ENCODE measurements around the gene ZNF892.
A peak's percentile ranks its signal among the peaks of the same experiment; 100 is the strongest.
"Not testable (repeated sequence)": the region's sequence is repeated elsewhere in the genome, so short reads cannot be mapped to it uniquely, and the experiment has no call there.

The ZNF892 gene

GRCh38 chr2:95225658-95226057, 18.3 kb downstream of the ZNF892 start:
- no peak for DNase-seq (ENCODE audit: low read depth in 2 of 3, low spot score in 1 of 3)

GRCh38 chr2:95231723-95232122, 24.4 kb downstream of the ZNF892 start:
- DNase-seq (ENCODE audit: low read depth in 2 of 3, low spot score in 1 of 3) = peak in 2 of 3 donors; percentile 10 to 34

DNA sequence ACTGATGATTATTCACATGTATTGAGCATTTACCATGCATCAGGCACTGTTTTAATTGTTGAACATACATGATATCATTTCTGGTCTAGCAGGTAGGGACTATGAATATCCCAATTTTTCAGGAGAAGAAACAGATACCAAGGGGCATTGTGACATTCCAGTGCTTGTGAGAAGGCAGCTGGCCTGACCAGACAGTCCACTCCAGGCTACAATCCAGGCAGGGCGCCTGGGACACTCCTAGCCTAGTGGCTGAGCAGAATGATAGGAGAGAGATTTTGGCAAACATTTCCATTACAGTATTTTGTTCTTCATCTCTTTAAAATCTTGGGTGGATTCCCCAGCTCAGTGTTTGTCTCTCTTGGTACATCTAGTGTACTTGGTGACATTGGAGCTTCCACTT, 24.9 kb downstream of the ZNF892 start:
- no peak for DNase-seq (ENCODE audit: low read depth in 2 of 3, low spot score in 1 of 3)

DNA sequence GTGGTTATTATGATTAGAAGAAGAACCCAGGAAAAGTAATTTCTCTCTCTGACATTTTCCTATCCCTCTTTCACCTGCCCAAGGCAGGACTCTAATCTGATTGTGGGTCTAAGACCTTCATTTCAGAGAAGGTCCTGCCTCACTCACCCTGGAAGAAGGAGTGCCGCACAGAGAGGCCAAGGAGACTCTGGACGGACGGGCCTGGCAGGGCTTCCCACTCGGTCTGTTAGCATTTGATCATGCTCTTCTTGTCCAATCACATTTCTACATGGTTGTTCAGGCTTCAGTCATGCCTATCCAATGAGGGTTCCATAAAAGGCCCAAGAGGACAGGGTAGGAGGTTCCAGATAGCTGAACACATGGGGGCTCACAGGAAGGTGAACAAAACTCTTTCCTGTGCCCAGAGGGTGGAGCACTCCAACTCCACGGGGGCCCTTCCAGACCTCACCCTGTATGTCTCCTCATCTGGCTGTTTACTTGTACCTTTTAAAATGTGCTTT, 27.0 kb downstream of the ZNF892 start:
- no peak for DNase-seq (ENCODE audit: low read depth in 2 of 3, low spot score in 1 of 3)

DNA sequence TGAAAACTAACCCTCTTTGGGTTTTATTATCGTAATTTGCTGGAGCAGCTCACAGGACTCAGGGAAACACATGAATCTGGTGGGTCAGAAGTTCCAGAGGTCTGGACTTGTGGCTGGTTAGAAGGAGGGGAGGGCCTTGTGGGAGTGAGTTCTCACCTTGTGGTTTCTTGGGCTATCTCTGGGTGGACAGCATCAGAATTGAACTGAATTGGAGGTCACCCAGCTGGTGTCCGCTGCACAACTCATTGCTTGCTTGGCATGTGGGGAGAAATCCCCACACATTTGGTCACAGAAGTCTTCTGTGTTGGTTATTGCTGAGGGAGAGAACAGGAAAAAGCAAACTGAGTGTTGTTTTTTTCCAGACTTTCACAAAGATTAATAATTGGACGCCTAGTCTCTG, 27.5 kb downstream of the ZNF892 start:
- no peak for DNase-seq (ENCODE audit: low read depth in 2 of 3, low spot score in 1 of 3)

- DNase-seq (ENCODE audit: low read depth in 2 of 3, low spot score in 1 of 3) = no peak
These were observed 30.8 kb downstream of the ZNF892 start for GRCh38 chr2:95238131-95238530.

- DNase-seq (ENCODE audit: low read depth in 2 of 3, low spot score in 1 of 3) = no peak
These were observed 32.8 kb downstream of the ZNF892 start for GRCh38 chr2:95240091-95240490.

DNA sequence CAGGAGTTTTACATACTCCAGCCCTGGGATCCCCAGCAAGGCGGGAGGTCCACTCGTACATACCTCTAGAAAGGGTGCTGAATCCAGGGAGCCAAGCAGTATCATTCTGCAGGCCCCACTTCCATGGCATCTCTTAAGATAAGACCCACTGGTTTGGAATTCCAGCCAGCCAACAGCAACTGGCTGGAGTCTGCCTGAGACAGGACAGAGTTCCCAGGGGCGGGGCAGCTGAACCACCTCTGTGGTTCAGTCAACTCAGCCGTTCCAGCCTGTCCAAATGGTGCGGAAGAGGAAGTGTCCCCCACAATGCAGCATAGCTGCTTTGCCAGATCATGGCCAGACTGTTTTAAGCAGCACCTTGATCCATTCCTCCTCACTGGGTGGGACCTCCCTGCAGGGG, 33.2 kb downstream of the ZNF892 start:
- no peak for DNase-seq (ENCODE audit: low read depth in 2 of 3, low spot score in 1 of 3)

GRCh38 chr2:95242084-95242483, 34.8 kb downstream of the ZNF892 start:
- not testable (repeated sequence) for DNase-seq (ENCODE audit: low read depth in 2 of 3, low spot score in 1 of 3)
